ENCODE data around the gene RBP3.
A peak's percentile ranks its signal among the peaks of the same experiment; 100 is the strongest.

The RBP3 gene

GRCh38 chr10:47348138-47348651 lies at the start of gene RBP3:
TSS of gene RBP3 (plus strand) at chr10:47348363. CDS start at chr10:47348485, 122 bp downstream.
- DNase-seq (ENCODE audit: low read depth), result no peak

- DNase-seq (ENCODE audit: low read depth), result no peak
Observed at GRCh38 chr10:47298715-47299114, 49.4 kb upstream of the RBP3 start.

GRCh38 chr10:47299611-47300428 lies 48.3 kb upstream of the RBP3 start, which contains the start of gene GDF10:
TSS of gene GDF10 (plus strand) at chr10:47300197. CDS start at chr10:47300652, 455 bp downstream.
- DNase-seq (ENCODE audit: low read depth), result no peak

GRCh38 chr10:47300429-47300931 lies 47.7 kb upstream of the RBP3 start:
- no peak for DNase-seq (ENCODE audit: low read depth)

GRCh38 chr10:47301833-47302232 lies 46.3 kb upstream of the RBP3 start:
- no peak for DNase-seq (ENCODE audit: low read depth)

GRCh38 chr10:47303105-47303504 lies 45.1 kb upstream of the RBP3 start:
- no peak for DNase-seq (ENCODE audit: low read depth)

GRCh38 chr10:47303866-47304265 lies 44.3 kb upstream of the RBP3 start:
- no peak for DNase-seq (ENCODE audit: low read depth)

GRCh38 chr10:47305566-47305965 lies 42.6 kb upstream of the RBP3 start:
- no peak for DNase-seq (ENCODE audit: low read depth)

- no peak for DNase-seq (ENCODE audit: low read depth)
Observed at GRCh38 chr10:47306387-47307210, 41.6 kb upstream of the RBP3 start.

GRCh38 chr10:47307381-47307780 lies 40.8 kb upstream of the RBP3 start:
- DNase-seq (ENCODE audit: low read depth), result no peak

GRCh38 chr10:47308775-47309174 lies 39.4 kb upstream of the RBP3 start:
- DNase-seq (ENCODE audit: low read depth), result no peak

GRCh38 chr10:47309408-47310089 lies 38.6 kb upstream of the RBP3 start:
- DNase-seq (ENCODE audit: low read depth), result no peak

- no peak for DNase-seq (ENCODE audit: low read depth)
Observed at GRCh38 chr10:47310090-47310505, 38.1 kb upstream of the RBP3 start.

GRCh38 chr10:47311193-47311931 lies 36.8 kb upstream of the RBP3 start:
- peak; percentile 14 for DNase-seq (ENCODE audit: low read depth)

- peak; percentile 80 for DNase-seq (ENCODE audit: low read depth)
Observed at GRCh38 chr10:47311932-47312662, 36.1 kb upstream of the RBP3 start.

- DNase-seq (ENCODE audit: low read depth), result no peak
Observed at GRCh38 chr10:47312663-47312995, 35.5 kb upstream of the RBP3 start.

GRCh38 chr10:47314416-47314970 lies 33.7 kb upstream of the RBP3 start:
- no peak for DNase-seq (ENCODE audit: low read depth)

- DNase-seq (ENCODE audit: low read depth), result no peak
Observed at GRCh38 chr10:47315421-47315820, 32.7 kb upstream of the RBP3 start.

- no peak for DNase-seq (ENCODE audit: low read depth)
Observed at GRCh38 chr10:47316131-47316530, 32.0 kb upstream of the RBP3 start.

- no peak for DNase-seq (ENCODE audit: low read depth)
Observed at GRCh38 chr10:47317251-47317650, 30.9 kb upstream of the RBP3 start.

Data from stimulated activated CD4-positive, alpha-beta T cell treated with anti-CD3 and anti-CD28 coated beads, Interleukin-2, amount 100 ng/mL, for 4 hours (primary cell).